Endothelial cell (in vitro differentiated cells): ENCODE measurements around the gene GRIA3. TPM values are rescaled to one million over a fixed set of nuclear protein-coding genes. Genes with fewer than 3 reads are reported as not detected.
"Not testable (repeated sequence)": the region's sequence is repeated elsewhere in the genome, so short reads cannot be mapped to it uniquely, and the experiment has no call there.

Experiments used
- DNase-seq: peaks from one replicate; pipeline ENCODE4 v3.0.0; 2021; ENCODE audit warnings: low spot score
- H3K27ac Mint-ChIP-seq: one replicate; pipeline ENCODE4 v1.8.0; 2021; ENCODE audit warnings: mixed read lengths, inconsistent platforms; ENCODE audit not compliant: unreplicated experiment
- H3K27me3 Mint-ChIP-seq: one replicate; pipeline ENCODE4 v1.8.0; 2021; ENCODE audit warnings: mild to moderate bottlenecking, moderate library complexity, mixed read lengths, inconsistent platforms; ENCODE audit not compliant: unreplicated experiment
- H3K36me3 Mint-ChIP-seq: one replicate; pipeline ENCODE4 v1.8.0; 2021; ENCODE audit warnings: mild to moderate bottlenecking, low read depth, mixed read lengths, inconsistent platforms; ENCODE audit not compliant: unreplicated experiment
- H3K4me1 Mint-ChIP-seq: one replicate; pipeline ENCODE4 v1.8.0; 2021; ENCODE audit warnings: mild to moderate bottlenecking, mixed read lengths, inconsistent platforms; ENCODE audit not compliant: unreplicated experiment
- H3K4me3 Mint-ChIP-seq: one replicate; pipeline ENCODE4 v1.8.0; 2021; ENCODE audit warnings: mild to moderate bottlenecking, mixed read lengths, inconsistent platforms; ENCODE audit not compliant: unreplicated experiment
- H3K9me3 Mint-ChIP-seq: one replicate; pipeline ENCODE4 v1.8.0; 2021; ENCODE audit warnings: mixed read lengths, inconsistent platforms; ENCODE audit not compliant: unreplicated experiment
- CTCF ChIP-seq: fragments of 200-600 bp; sonication (generic); IDR thresholded peaks from one replicate; pipeline ENCODE4 v1.5.0; 2021; ENCODE audit warnings: antibody characterized with exemption; ENCODE audit not compliant: unreplicated experiment
- total RNA-seq: library from RNA; stranded (reverse); fragmentation: NEBNext Ultra II Directional; extraction: Animal tissue kit (Norgen Biotek cat#: 25700); gene quantifications from one replicate; pipeline ENCODE4 v1.2.1, GENCODE V29; 2021; ENCODE audit not compliant: unreplicated experiment

The GRIA3 gene
- total RNA-seq, 1 donor from 2014 or later: 0.51 TPM

GRCh38 chrX:123513585-123514278 lies 329.7 kb downstream of the GRIA3 start:
- H3K4me1 Mint-ChIP-seq: no peaks in the 10 kb centered on the region
- peaks cover 3% of the 10 kb centered on the region for H3K36me3 Mint-ChIP-seq
- H3K27me3 Mint-ChIP-seq: no peaks in the 10 kb centered on the region
- no peak for DNase-seq
- no peak overlapping the region for H3K4me3 Mint-ChIP-seq
- H3K27ac Mint-ChIP-seq: no peak overlapping the region
- peaks cover 6% of the 10 kb centered on the region for H3K9me3 Mint-ChIP-seq
- TF ChIP-seq CTCF: no peak

- H3K36me3 Mint-ChIP-seq, H3K9me3 Mint-ChIP-seq, H3K4me3 Mint-ChIP-seq, H3K27ac Mint-ChIP-seq, DNase-seq, H3K27me3 Mint-ChIP-seq, H3K4me1 Mint-ChIP-seq: not testable (repeated sequence)
Observed at GRCh38 chrX:123514279-123514640, 330.2 kb downstream of the GRIA3 start.

GRCh38 chrX:123518791-123519190 lies 334.7 kb downstream of the GRIA3 start:
- peaks cover 3% of the 10 kb centered on the region for H3K36me3 Mint-ChIP-seq
- H3K4me1 Mint-ChIP-seq: no peaks in the 10 kb centered on the region
- H3K27ac Mint-ChIP-seq: no peak overlapping the region
- H3K27me3 Mint-ChIP-seq: no peaks in the 10 kb centered on the region
- TF ChIP-seq CTCF: no peak
- peaks cover 6% of the 10 kb centered on the region for H3K9me3 Mint-ChIP-seq
- DNase-seq: no peak
- no peak overlapping the region for H3K4me3 Mint-ChIP-seq

- Mint-ChIP-seq H3K27ac (no peak overlapping the region), H3K4me1 (no peaks in the 10 kb centered on the region), H3K27me3 (no peaks in the 10 kb centered on the region), H3K9me3 (no peaks in the 10 kb centered on the region), H3K4me3 (no peak overlapping the region), H3K36me3 (no peaks in the 10 kb centered on the region)
- no peak for TF ChIP-seq CTCF
- no peak for DNase-seq
Observed at GRCh38 chrX:123525123-123525725, 341.1 kb downstream of the GRIA3 start.

- not testable (repeated sequence) for H3K9me3 Mint-ChIP-seq
Observed at GRCh38 chrX:123530726-123531125, 346.6 kb downstream of the GRIA3 start.

More at GRCh38 chrX:123530726-123531125, 346.6 kb downstream of the GRIA3 start:
- not testable (repeated sequence) for H3K4me1 Mint-ChIP-seq, H3K27me3 Mint-ChIP-seq, H3K4me3 Mint-ChIP-seq, DNase-seq, H3K27ac Mint-ChIP-seq, H3K36me3 Mint-ChIP-seq
